GM19023 (cell line): ENCODE results near the gene GH2.
A peak's percentile ranks its signal among the peaks of the same experiment; 100 is the strongest.
"Not testable (repeated sequence)": the region's sequence is repeated elsewhere in the genome, so short reads cannot be mapped to it uniquely, and the experiment has no call there.

Experiments used
- ATAC-seq: cut with Tn5 transposase; IDR thresholded peaks from one replicate; pipeline ENCODE4 v1.9.1; 2021; ENCODE audit warnings: mild to moderate bottlenecking, moderate library complexity; ENCODE audit not compliant: unreplicated experiment

Gene GH2

DNA sequence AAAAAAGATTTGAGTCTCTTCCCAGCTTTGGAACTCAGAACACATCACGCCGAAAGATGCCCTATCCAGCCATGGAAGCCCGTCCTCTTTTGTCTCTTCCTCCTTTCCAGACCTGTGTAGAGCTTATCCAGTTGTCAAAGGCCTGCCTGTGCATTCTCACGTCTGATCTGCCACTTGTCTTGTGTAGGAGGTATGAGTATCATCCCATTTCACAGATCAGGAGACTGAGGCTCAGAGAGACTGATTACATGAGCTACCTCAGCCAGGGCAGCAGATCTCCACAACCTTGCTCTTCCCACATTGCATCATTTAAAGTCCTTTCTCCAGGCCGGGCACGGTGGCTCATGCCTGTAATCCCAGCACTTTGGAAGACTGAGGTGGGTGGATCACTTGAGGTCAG, 7.1 kb downstream of the GH2 start:
- ATAC-seq, result not testable (repeated sequence)

DNA sequence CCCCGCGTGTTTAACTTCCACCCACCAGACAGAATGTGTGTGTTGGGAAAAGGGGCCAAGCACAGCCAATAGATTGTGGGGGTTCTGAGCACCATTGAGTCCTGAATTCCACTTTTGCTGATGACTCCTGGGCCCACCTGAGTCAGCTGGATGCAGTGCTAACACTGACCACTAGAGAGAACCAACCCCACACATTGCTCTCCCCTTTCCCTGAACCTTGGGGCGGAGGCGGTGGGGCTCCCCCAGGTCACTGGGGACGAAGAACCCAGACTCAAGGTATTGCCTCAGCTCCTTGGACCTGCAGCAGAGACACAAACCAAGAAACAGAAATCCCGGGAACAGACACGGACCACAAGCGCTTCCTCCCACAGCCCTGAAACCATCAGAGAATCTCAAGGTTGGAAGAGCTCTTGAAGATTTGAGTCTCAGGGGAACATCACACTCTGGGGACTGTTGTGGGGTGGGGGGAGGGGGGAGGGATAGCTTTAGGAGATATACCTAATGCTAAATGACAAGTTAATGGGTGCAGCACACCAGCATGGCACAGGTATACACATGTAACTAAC, 7.6 kb downstream of the GH2 start:
- not testable (repeated sequence) for ATAC-seq

DNA sequence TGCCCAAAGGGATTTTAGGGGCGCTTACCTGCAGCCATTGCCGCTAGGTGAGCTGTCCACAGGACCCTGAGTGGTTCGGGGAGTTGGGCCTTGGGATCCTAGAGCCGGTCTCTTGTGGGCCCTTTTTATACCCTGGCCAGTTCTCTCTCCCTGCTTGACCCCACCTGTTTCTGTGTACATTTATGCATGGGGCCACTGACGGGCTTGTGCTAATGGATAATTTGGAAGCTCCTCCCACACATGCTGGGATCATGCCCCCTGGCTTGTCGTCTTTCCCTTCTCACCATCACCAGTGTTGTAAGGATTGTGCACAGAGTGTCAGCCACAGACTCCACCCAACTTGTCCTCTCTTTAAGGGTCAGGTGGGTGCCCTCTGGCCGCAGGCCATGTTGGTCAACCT, 8.2 kb downstream of the GH2 start, which contains the start of gene CSH2:
CSH2 (minus strand) TSS at position 101 of the 400 bp plus-strand sequence; CDS start at position 38, 63 bp downstream.
- not testable (repeated sequence) for ATAC-seq

DNA sequence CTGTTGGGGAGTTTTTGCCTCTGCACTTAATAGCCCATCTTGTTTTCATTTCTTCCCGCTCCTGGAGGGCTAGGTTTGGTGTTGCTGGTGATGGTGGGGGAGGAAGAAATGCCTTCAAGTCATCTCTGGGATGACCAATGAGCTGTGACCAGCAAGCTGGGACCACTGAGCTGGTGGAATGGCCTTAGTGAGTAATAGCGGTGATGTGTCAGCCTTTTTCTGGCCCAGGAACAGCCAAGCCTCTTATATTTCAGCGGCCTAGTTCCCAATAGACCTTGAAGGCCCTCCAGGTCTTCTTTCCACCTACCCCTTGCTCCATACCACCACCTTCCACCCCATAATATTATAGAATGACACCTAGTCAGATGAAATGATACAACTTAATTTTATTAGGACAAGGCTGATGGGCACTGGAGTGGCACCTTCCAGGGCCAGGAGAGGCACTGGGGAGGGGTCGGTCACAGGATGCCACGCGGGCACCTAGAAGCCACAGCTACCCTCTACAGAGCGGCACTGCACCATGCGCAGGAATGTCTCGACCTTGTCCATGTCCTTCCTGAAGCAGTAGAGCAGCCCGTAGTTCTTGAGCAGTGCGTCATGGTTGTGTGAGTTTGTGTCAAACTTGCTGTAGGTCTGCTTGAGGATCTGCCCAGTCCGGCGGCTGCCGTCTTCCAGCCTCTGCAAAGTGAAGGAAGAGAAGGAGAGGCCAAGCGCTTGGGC, 9.9 kb downstream of the GH2 start:
- not testable (repeated sequence) for ATAC-seq

DNA sequence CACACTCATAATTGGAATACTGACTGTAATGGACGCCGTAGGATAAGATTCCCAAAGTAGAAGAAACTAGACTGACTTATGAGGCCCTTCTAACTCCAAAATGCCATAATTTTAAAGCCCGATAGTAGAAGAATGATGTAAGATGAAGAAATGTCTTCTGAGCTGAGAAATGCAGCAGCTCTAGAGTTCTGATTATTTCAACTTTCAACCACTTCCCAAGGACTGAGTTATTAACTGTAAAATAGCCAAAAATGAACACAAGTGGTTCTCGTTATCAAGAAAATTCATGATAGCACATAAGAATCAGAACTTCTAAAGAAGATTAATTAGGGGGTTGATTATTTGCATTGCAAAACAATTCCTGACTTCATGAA, 11.5 kb downstream of the GH2 start:
- not testable (repeated sequence) for ATAC-seq

DNA sequence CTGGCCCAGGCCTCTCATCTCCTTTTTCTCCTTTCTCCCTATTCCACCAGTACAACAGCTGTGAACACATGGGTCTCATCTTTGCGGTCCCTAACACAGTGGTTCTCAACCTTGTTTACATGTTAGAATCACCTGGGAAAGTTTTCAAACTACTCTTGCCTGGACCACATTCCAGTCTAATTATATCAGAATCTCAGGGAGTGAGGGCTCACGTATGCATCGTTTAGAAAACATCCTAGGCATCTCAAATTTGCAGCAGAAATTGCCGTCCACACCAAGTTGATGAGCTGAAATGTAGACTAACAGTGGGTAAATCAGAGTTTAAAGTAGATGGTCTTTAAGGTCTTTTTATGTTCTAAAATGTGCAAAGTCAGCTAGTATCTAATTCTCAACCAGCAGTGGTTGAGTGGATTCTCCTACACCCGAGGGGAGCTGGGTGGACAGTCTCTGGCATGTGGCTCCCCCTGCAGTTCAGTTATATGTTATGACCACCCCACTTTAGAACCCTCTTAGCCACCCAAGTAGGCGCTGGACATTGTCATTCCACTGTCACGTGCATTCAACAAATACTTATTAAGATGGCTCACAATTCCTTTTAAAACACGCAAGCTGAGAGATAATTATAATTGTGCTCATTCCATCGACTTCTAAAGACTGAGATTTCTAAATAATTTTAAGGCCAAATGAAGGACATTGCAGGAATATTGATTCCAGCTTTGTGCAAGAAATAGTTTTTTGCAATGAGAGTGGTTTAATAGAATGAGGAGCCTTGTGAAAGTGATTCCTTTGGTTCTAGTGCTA, 12.1 kb downstream of the GH2 start:
- not testable (repeated sequence) for ATAC-seq

DNA sequence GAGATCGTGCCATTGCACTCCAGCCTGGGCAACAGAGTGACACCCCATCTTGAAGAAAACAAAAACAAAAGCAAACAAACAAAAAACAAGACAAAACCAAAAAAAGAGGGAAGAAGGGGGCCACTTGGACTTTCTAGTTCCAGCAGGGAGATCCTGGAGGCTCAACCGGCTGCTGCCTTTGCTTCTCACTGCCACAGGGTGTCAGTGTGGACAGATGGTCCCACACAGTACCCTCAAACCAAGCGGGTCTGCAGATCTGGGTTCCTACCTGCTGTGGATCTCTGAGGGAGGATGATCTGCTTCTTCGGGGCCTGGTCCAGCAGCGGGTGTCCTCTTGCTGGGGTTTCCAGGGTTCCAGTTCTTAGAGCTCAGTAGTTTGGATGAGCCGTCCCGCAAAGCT, 15.1 kb downstream of the GH2 start:
- ATAC-seq, result not testable (repeated sequence)

DNA sequence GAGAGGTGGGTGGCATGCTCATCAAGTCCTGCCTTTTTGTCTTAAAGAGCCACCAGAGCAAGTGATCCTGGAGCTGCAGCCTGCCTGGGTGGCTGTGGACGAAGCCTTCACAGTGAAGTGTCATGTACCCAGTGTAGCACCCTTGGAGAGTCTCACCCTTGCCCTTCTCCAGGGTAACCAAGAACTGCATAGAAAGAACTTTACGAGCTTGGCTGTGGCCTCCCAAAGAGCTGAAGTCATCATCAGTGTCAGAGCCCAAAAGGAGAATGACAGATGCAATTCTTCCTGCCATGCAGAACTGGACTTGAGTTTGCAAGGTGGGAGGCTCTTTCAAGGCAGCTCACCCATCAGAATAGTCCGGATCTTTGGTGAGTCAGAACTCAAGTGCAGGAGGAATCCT, 22.5 kb downstream of the GH2 start:
- ATAC-seq, result no peak

DNA sequence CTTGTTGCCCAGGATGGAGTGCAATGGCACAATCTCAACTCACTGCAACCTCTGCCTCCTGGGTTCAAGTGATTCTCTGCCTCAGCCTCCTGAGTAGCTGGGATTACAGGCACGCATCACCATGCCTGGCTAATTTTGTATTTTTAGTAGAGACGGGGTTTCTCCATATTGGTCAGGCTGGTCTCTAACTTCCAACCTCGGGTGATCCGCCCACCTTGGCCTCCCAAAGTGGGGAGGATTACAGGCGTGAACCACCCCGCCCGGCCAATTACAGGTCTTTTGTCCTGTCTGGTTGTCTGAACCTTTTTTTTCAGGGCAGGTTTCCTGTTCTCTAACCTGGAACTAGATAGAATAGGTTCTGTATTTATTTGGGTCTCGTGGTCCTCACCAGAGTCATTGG, 25.3 kb downstream of the GH2 start:
- ATAC-seq, result not testable (repeated sequence)

DNA sequence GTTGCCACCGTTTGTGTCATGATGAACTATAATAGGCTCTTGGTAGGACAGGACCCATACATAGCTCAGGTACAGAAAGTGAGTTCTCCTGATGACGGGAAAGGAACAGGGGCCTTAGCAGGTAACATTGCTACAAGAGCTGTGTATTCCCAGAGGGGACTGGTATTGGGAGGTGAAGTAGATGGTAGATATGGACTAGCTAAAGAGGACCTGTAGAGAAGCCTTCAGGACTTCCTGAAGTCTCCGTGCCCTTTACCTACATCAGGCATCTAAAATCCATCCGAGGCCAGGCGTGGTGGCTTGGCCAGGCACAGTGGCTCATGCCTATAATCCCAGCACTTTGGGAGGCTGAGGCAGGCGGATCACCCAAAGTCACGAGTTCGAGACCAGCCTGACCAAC, 26.6 kb downstream of the GH2 start:
- no peak for ATAC-seq

DNA sequence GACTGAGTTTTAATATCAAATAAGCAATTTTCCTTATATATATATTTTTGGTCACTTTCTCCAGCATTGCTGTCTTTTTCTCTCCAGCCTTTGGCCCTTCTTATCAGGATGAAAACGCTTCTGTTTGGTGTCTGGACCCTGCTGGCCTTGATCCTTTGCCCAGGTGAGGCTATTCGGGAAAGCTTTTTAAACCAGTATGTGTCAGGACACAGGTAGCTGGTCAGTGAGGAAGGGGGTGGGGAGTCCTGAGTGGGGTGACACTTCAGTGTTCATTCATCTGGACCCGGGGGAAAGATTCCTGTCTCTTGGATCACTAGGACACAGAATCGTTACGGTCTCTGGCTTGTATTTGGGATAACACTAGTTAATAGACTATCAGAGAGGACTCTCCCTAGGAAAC, 27.0 kb downstream of the GH2 start:
- ATAC-seq, result no peak

DNA sequence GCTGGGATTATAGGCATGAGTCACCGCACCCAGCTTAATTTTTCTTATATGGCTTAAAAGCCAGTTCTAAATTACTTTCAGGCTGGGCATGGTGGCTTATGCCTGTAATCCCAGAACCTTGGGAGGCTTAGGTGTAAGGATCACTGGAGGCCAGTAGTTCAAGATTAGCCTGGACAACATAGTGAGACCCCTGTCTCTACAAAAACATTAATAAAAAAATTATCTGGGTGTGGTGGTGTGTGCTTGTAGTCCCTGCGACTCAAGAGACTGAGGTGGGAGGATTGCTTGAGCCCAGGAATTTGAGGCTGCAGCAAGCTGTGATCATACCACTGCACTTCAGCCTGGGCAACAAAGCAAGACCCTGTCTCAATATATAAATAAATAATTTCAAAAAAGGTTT, 28.5 kb downstream of the GH2 start:
- no peak for ATAC-seq

DNA sequence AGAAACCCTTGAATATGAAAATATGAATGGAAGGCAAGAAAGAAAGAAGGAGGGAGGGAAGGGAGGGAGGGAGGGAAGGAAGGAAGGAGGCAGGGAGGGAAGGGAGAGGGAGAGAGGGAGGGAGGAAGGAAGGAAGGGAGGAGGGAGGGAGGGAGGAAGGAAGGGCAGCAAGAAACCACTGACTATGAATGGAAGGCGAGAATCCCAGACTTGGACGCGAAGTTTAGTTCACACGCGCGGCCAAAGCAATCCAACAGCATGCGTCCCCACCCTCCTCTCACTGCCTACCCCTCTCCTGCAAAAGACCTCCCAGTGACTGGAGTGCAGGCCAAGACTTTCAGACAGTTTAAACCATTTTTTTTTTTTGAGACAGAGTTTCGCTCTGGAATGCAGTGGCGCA, 31.3 kb downstream of the GH2 start:
- no peak for ATAC-seq

DNA sequence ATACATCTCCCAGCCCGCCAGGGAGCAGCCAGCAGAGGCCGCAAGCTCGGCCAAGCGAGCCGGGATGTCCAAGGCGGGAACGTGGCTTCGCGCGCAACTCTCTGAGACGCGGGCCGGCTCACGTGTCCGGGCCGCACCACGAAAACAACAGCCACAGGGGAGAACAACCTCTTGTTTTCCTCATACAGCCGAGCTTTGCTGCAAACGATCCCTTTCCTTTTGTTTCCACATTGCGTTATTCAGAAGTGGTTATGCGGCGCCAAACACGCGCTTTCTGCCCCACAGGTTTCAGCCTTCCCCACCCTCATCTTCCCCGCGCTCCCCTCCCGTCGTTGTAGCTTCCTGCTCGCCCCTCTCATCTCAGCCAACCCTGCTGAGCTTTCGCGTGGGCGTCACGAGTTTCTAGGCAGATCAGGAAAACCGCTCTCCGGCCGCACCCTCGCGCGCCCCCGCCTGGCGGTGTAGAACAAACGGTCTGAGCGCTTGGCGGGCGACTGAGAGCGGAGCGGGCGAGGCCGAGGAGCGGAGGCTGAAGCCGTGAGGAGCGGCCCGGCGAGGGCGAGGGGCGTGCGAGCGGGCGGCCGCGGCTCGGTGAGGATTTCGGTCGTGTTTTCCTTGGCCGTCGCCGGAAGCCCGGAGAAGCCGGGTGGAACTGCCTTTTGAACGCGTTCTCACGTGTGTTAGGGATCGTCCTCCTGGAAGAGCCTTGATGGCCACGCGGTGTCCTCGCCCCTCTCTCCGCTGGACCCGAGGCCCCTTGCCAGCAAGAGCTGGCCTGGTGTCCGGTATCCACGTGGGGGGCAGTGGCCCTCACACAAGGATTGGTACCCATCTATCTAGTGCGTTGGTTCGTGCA, 32.7 kb downstream of the GH2 start:
- ATAC-seq, result peak; percentile 89

DNA sequence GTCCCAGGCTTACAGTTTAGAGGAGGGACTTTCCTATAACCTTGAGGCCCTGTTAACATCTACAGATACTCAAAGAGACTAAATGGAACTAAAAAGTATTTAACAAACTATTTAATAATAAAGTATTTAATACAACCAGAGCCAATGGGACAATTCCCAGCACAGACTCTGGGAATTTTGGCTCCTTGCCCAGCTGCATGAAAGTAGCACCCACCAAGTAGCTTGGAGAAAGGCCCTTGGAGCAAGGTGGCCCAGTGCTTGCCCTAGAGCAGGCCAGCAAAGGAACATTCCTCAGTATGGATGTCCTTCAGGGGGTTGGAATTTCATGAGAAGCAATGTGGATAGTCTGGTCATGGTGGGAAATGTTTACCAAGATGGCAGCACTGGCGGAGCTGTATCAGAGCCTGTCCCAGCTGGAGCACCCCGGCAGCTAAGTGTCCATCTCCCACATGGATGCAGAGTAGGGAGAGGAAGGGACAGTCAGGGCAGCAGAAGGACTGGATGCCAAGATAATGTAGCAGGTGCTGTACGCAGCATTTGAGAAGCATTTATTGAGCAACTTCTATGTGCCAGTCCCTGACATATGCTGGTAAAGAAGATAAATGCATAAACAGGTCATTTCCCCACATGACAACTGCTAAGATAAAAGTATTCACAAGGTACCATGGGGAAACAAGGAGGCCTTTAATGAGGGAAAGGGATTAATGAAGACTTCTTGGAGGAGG, 34.1 kb downstream of the GH2 start:
- no peak for ATAC-seq

DNA sequence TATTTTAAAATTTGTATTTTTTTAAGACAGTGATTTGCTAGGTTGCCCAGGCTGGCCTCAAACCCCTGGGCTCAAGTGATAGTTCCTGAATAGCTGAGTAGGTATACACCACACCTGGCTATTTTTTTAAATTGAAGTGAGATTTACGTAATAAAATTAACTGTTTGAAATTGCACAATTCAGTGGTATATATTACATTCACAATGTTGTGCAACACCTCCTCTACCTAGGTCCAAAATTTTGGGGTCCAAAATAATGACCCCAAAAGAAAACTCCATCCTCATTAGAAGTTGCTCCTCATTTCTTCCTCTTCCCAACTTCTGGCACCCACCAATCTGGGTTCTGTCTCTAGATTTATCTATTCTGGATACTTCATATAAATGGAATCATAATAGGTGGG, 36.2 kb downstream of the GH2 start:
- ATAC-seq, result no peak

DNA sequence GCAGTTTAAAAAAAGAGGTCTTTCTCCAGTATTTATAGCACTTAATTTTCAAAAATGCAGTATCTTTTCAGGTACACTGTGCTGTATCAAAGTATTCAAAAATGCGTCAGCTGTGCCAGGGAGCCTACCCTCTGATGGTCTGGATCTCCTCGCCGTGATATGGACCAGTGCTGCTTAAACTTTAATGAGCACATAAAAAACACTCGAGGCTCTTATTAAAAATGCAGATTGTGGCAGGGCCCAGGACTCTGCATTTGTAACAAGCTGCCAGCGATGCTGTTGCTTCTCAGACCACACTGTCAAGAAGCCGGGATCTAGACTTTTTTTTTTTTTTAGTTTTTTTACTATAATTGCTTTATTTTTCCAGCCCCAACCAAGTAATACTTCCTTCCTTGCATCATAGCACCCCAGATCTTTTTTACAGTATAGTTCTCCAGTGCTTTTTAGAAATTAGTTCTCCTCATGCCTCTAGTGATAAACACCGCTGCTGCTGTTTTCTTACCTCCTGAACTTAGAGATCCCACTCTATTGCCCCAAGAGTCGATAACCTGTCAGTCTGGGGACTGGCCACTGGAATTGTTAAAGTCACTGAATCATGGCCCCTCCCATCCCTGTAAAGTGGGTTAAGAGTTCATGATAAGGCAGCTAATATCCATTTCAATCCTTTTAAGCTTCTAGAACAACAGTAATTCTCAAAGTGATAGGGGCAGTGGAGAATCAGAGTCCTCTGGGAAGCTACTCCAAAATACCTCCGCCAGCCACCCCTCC, 37.6 kb downstream of the GH2 start:
- no peak for ATAC-seq

DNA sequence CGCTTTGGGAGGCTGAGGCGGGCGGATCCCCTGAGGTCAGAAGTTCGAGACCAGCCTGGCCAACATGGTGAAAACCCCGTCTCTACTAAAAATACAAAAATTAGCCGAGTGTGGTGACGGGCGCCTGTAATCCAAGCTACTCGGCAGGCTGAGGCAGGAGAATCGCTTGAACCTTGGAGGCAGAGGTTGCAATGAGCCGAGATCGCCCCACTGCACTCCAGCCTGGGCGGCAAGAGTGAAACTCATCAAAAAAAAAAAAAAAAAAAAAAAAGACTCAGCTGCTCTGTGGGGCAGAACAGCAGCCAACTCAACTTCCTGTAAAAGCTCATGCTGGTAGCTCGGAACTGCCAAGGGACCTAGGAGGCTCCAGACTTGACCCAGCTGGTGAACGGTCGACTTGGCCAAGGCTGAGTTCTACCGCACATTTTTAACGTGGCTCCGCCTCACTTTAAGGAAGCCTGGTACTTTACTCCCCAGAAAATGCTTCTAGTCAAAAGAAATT, 38.3 kb downstream of the GH2 start:
- ATAC-seq, result not testable (repeated sequence)
